Activated CD4-positive, alpha-beta T cell treated with anti-CD3 and anti-CD28 coated beads, Interleukin-10, Interleukin-2, amounts not matched to agents 100 ng/mL and 50 ng/mL, durations not matched to agents 16 hours and 8 hours (primary cell): ENCODE results near the gene ABCA10.
"Not testable (repeated sequence)": the region's sequence is repeated elsewhere in the genome, so short reads cannot be mapped to it uniquely, and the experiment has no call there.

Experiments used
- DNase-seq: peaks from one replicate; pipeline ENCODE4 v3.0.0-alpha.2; 2020

ABCA10 gene

GRCh38 chr17:69223809-69224208, 4.8 kb downstream of the ABCA10 start:
- no peak for DNase-seq

- no peak for DNase-seq
Measured at GRCh38 chr17:69222707-69223258, 5.8 kb downstream of the ABCA10 start.

- no peak for DNase-seq
Measured at GRCh38 chr17:69220098-69220497, 8.5 kb downstream of the ABCA10 start.

GRCh38 chr17:69218986-69219385, 9.6 kb downstream of the ABCA10 start:
- DNase-seq: no peak

- DNase-seq: no peak
Measured at GRCh38 chr17:69213059-69213813, 15.4 kb downstream of the ABCA10 start.

- DNase-seq: no peak
Measured at GRCh38 chr17:69208640-69209039, 20.0 kb downstream of the ABCA10 start.

- no peak for DNase-seq
Measured at GRCh38 chr17:69207151-69207550, 21.5 kb downstream of the ABCA10 start.

- no peak for DNase-seq
Measured at GRCh38 chr17:69198238-69198637, 30.4 kb downstream of the ABCA10 start.

- DNase-seq: not testable (repeated sequence)
Measured at GRCh38 chr17:69196105-69196653, 32.4 kb downstream of the ABCA10 start.

- no peak for DNase-seq
Measured at GRCh38 chr17:69192754-69193153, 35.9 kb downstream of the ABCA10 start.

- DNase-seq: no peak
Measured at GRCh38 chr17:69188796-69189195, 39.8 kb downstream of the ABCA10 start.

GRCh38 chr17:69188064-69188463, 40.6 kb downstream of the ABCA10 start:
- DNase-seq: no peak

GRCh38 chr17:69187294-69187693, 41.3 kb downstream of the ABCA10 start:
- no peak for DNase-seq

GRCh38 chr17:69179227-69179952, 49.2 kb downstream of the ABCA10 start:
- DNase-seq: no peak

GRCh38 chr17:69176457-69176795, 52.2 kb downstream of the ABCA10 start:
- DNase-seq: no peak

GRCh38 chr17:69175625-69176456, 52.8 kb downstream of the ABCA10 start:
- DNase-seq: no peak

- no peak for DNase-seq
Measured at GRCh38 chr17:69175262-69175624, 53.4 kb downstream of the ABCA10 start.

- no peak for DNase-seq
Measured at GRCh38 chr17:69173118-69173517, 55.5 kb downstream of the ABCA10 start.

GRCh38 chr17:69170377-69170776, 58.2 kb downstream of the ABCA10 start:
- no peak for DNase-seq

- not testable (repeated sequence) for DNase-seq
Measured at GRCh38 chr17:69168642-69169041, 60.0 kb downstream of the ABCA10 start.

- no peak for DNase-seq
Measured at GRCh38 chr17:69166957-69167356, 61.7 kb downstream of the ABCA10 start.

- DNase-seq: no peak
Measured at GRCh38 chr17:69164206-69164605, 64.4 kb downstream of the ABCA10 start.

- DNase-seq: no peak
Measured at GRCh38 chr17:69159418-69159817, 69.2 kb downstream of the ABCA10 start.
